IMR-90 (cell line): ENCODE data around the gene LRP1B. TPM values are rescaled to one million over a fixed set of nuclear protein-coding genes. Genes with fewer than 3 reads are reported as not detected.

Experiments used
- ATAC-seq: fragments of 200-7000 bp; cut with Tn5 transposase; 2 replicates; pipeline ENCODE4 v1.9.1; 2020; ENCODE audit warnings: low read depth, mild to moderate bottlenecking, moderate library complexity
- BruUV-seq: library from RNA; stranded (reverse); fragments of 400-500 nt; replicated peaks from 2 replicates; lab custom pipeline; 2021; lab: Mats Ljungman, UMichigan
- CTCF ChIA-PET: fragments of 300-600 bp; formaldehyde crosslinking; extraction: SDS; loops from one replicate; lab custom pipeline; 2021; ENCODE audit warnings: antibody characterized with exemption; lab: Yijun Ruan, JAX
- POLR2A ChIA-PET: fragments of 300-600 bp; sonication (Branson Sonifier 250); formaldehyde crosslinking; loops from one replicate; lab custom pipeline; 2022; ENCODE audit warnings: antibody characterized with exemption; ENCODE audit not compliant: unreplicated experiment; lab: Charles Lee
- DNase-seq: peaks from one replicate; pipeline ENCODE4 v3.0.0; 2013
- H2AFZ ChIP-seq: replicated peaks from 2 replicates; pipeline ENCODE3; 2013; ENCODE audit warnings: low read length, mild to moderate bottlenecking; ENCODE audit not compliant: poor library complexity
- H2AK5ac ChIP-seq: 2 replicates; pipeline ENCODE4 v1.6.1; 2013; ENCODE audit warnings: low read depth, low read length, inconsistent platforms
- H2AK9ac ChIP-seq: replicated peaks from 2 replicates; pipeline ENCODE3; 2013; ENCODE audit warnings: mild to moderate bottlenecking, low read depth, low read length, moderate library complexity; ENCODE audit not compliant: poor library complexity
- H2BK120ac ChIP-seq: 2 replicates; pipeline ENCODE4 v1.6.1; 2013; ENCODE audit warnings: low read depth, low read length, inconsistent platforms
- H2BK15ac ChIP-seq: 3 replicates; pipeline ENCODE4 v1.6.1; 2013; ENCODE audit warnings: low read depth, low read length, inconsistent platforms
- H2BK20ac ChIP-seq: 2 replicates; pipeline ENCODE4 v1.6.1; 2013; ENCODE audit warnings: low read depth, mild to moderate bottlenecking, inconsistent platforms, low read length, moderate library complexity
- H2BK5ac ChIP-seq: 2 replicates; pipeline ENCODE4 v1.6.1; 2013; ENCODE audit warnings: mild to moderate bottlenecking, low read depth, low read length, inconsistent platforms; ENCODE audit not compliant: poor library complexity, severe bottlenecking
- H3K14ac ChIP-seq: replicated peaks from 2 replicates; pipeline ENCODE4 v1.6.1; 2013; ENCODE audit warnings: low read depth, low read length, inconsistent platforms
- H3K18ac ChIP-seq: 2 replicates; pipeline ENCODE4 v1.6.1; 2013; ENCODE audit warnings: low read depth, low read length, control low read depth
- H3K23ac ChIP-seq: 2 replicates; pipeline ENCODE4 v1.6.1; 2013; ENCODE audit warnings: low read depth, low read length, inconsistent platforms
- H3K27ac ChIP-seq: 2 replicates; pipeline ENCODE4 v1.5.1; 2013; ENCODE audit warnings: mild to moderate bottlenecking, control low read depth, low read length; ENCODE audit not compliant: insufficient read depth
- H3K27me3 ChIP-seq: 2 replicates; pipeline ENCODE4 v1.6.1; 2013; ENCODE audit warnings: low read length; ENCODE audit not compliant: control insufficient read depth, insufficient read depth
- H3K36me3 ChIP-seq: 2 replicates; pipeline ENCODE4 v1.6.1; 2013; ENCODE audit warnings: low read length, mixed read lengths; ENCODE audit not compliant: control insufficient read depth, insufficient read depth
- H3K4ac ChIP-seq: 2 replicates; pipeline ENCODE4 v1.6.1; 2013; ENCODE audit warnings: low read depth, low read length, inconsistent platforms
- H3K4me1 ChIP-seq: 2 replicates; pipeline ENCODE4 v1.6.1; 2013; ENCODE audit warnings: low read length, mixed read lengths; ENCODE audit not compliant: control insufficient read depth, insufficient read depth
- H3K4me2 ChIP-seq: 2 replicates; pipeline ENCODE4 v1.6.1; 2013; ENCODE audit warnings: low read depth, mild to moderate bottlenecking, control low read depth, low read length, moderate library complexity
- H3K4me3 ChIP-seq: 2 replicates; pipeline ENCODE4 v1.5.1; 2013; ENCODE audit warnings: low read depth, mild to moderate bottlenecking, control low read depth, low read length, moderate library complexity; ENCODE audit not compliant: insufficient read depth
- H3K56ac ChIP-seq: 2 replicates; pipeline ENCODE4 v1.6.1; 2013; ENCODE audit warnings: low read length, inconsistent platforms; ENCODE audit not compliant: insufficient read depth; ENCODE audit errors: extremely low read depth
- H3K79me1 ChIP-seq, 2 experiments: 2 replicates each; pipeline ENCODE4 v1.6.1; 2013; ENCODE audit warnings: low read length in 2 of 2, inconsistent platforms in 1 of 2, low read depth in 1 of 2
- H3K9ac ChIP-seq: 2 replicates; pipeline ENCODE4 v1.6.1; 2013; ENCODE audit warnings: low read depth, low read length, control low read depth
- H3K9me1 ChIP-seq: 2 replicates; pipeline ENCODE4 v1.6.1; 2013; ENCODE audit warnings: low read length, inconsistent platforms; ENCODE audit not compliant: insufficient read depth
- H3K9me3 ChIP-seq: 2 replicates; pipeline ENCODE4 v1.6.1; 2013; ENCODE audit warnings: low read length; ENCODE audit not compliant: control insufficient read depth, insufficient read depth
- H4K20me1 ChIP-seq: 2 replicates; pipeline ENCODE4 v1.6.1; 2013; ENCODE audit warnings: low read length, inconsistent platforms; ENCODE audit not compliant: insufficient read depth
- H4K5ac ChIP-seq: 2 replicates; pipeline ENCODE4 v1.6.1; 2013; ENCODE audit warnings: mild to moderate bottlenecking, low read depth, low read length, control low read depth
- H4K8ac ChIP-seq, 2 experiments: 2 replicates each; pipeline ENCODE4 v1.6.1; 2013; ENCODE audit warnings: low read depth in 2 of 2, low read length in 2 of 2, control low read depth in 1 of 2, inconsistent platforms in 1 of 2
- H4K91ac ChIP-seq: 2 replicates; pipeline ENCODE4 v1.6.1; 2013; ENCODE audit warnings: low read depth, low read length, inconsistent platforms; ENCODE audit not compliant: insufficient read depth
- BHLHE40 ChIP-seq: fragments of 150-350 bp; IDR thresholded peaks from 2 replicates; pipeline ENCODE4 v1.6.1; 2016; ENCODE audit warnings: mild to moderate bottlenecking, low read depth, low read length
- CEBPB ChIP-seq: IDR thresholded peaks from 2 replicates; pipeline ENCODE4 v1.6.1; 2012; ENCODE audit warnings: low read depth, low read length, improper control_type of control experiment
- CHD1 ChIP-seq: IDR thresholded peaks from 2 replicates; pipeline ENCODE4 v1.6.1; 2012; ENCODE audit warnings: low read depth, low read length, improper control_type of control experiment
- CTCF ChIP-seq: conservative IDR thresholded peaks from 2 replicates; pipeline ENCODE4 v1.5.1; 2012; ENCODE audit warnings: mild to moderate bottlenecking, low read depth, low read length, improper control_type of control experiment
- FOS ChIP-seq: fragments of 150-350 bp; IDR thresholded peaks from 2 replicates; pipeline ENCODE4 v1.6.1; 2016; ENCODE audit warnings: low read depth, low read length
- MAFK ChIP-seq: IDR thresholded peaks from 2 replicates; pipeline ENCODE4 v1.6.1; 2012; ENCODE audit warnings: low read depth, low read length, improper control_type of control experiment
- MAZ ChIP-seq: IDR thresholded peaks from 2 replicates; pipeline ENCODE4 v1.6.1; 2012; ENCODE audit warnings: low read depth, mild to moderate bottlenecking, low read length, improper control_type of control experiment, moderate library complexity, borderline replicate concordance
- MXI1 ChIP-seq: IDR thresholded peaks from 2 replicates; pipeline ENCODE4 v1.6.1; 2012; ENCODE audit warnings: low read depth, mild to moderate bottlenecking, low read length, moderate library complexity, borderline replicate concordance
- NFE2L2 ChIP-seq: fragments of 150-350 bp; IDR thresholded peaks from 2 replicates; pipeline ENCODE4 v1.6.1; 2016; ENCODE audit warnings: low read depth, mild to moderate bottlenecking, low read length
- POLR2A ChIP-seq: IDR thresholded peaks from 2 replicates; pipeline ENCODE4 v1.6.1; 2012; ENCODE audit warnings: mild to moderate bottlenecking, low read depth, low read length
- RAD21 ChIP-seq: IDR thresholded peaks from 2 replicates; pipeline ENCODE4 v1.6.1; 2012; ENCODE audit warnings: low read length, improper control_type of control experiment
- RCOR1 ChIP-seq: IDR thresholded peaks from 2 replicates; pipeline ENCODE4 v1.6.1; 2012; ENCODE audit warnings: mild to moderate bottlenecking, low read length, improper control_type of control experiment; ENCODE audit not compliant: insufficient replicate concordance
- RFX5 ChIP-seq: IDR thresholded peaks from 2 replicates; pipeline ENCODE4 v1.8.0; 2012; ENCODE audit warnings: low read depth, mild to moderate bottlenecking, low read length, moderate library complexity
- SMC3 ChIP-seq: fragments of 150-350 bp; IDR thresholded peaks from 2 replicates; pipeline ENCODE4 v1.6.1; 2016; ENCODE audit warnings: low read depth, mild to moderate bottlenecking, antibody characterized with exemption, low read length, moderate library complexity
- USF2 ChIP-seq: fragments of 150-350 bp; IDR thresholded peaks from 2 replicates; pipeline ENCODE4 v1.6.1; 2017; ENCODE audit warnings: mild to moderate bottlenecking, antibody characterized with exemption, low read length, low read depth
- WGBS, 2 experiments: methylation state at CpG; one replicate each; pipeline versions ENCODE4 v1.1.5 to v1.1.7; 2013; ENCODE audit warnings: missing lambda C conversion rate in 2 of 2; ENCODE audit not compliant: insufficient read length in 1 of 2; ENCODE audit errors: extremely low coverage in 2 of 2; 5-methylcytosine and 5-hydroxymethylcytosine counted together
- dilution Hi-C: fragments of 300-500 bp; cut with HindIII; formaldehyde crosslinking; loops from one replicate; pipeline ENCODE4 v1.14.3; 2018; ENCODE audit warnings: low sequenced_read_pairs; ENCODE audit not compliant: unreplicated experiment
- in situ Hi-C: fragments of 300-500 bp; cut with MboI; formaldehyde crosslinking; loops from 3 replicates; pipeline ENCODE4 v1.14.3; 2019; ENCODE audit warnings: low sequenced_read_pairs, inconsistent platforms, mixed read lengths
- intact Hi-C: fragments of 100-400 bp; cut with micrococcal nuclease; formaldehyde crosslinking; loops from 2 replicates; pipeline ENCODE4 v1.10.0; 2022
- polyA plus RNA-seq, 3 experiments: library from polyadenylated mRNA; depleted of rRNA; stranded (reverse); fragments of >200 nt; gene quantifications; 2 replicates each; pipeline ENCODE4 v1.2.3, GENCODE V29; 2012; ENCODE audit warnings: low replicate concordance in 1 of 3
- total RNA-seq: library from RNA; depleted of rRNA; stranded (reverse); fragments of >200 nt; gene quantifications from 2 replicates; pipeline ENCODE4 v1.2.3, GENCODE V29; 2012
- TF ChIP-seq, protein P1 (sequence below): fragments of 150-350 bp; IDR thresholded peaks from 2 replicates; pipeline ENCODE4 v1.6.1; 2016; ENCODE audit warnings: low read depth, mild to moderate bottlenecking, low read length, moderate library complexity, borderline replicate concordance

Gene LRP1B
- total and polyA plus RNA-seq, 2 of the 4 experiments (the other 2 are of a cell fraction) = under 0.01 to 0.02 TPM

DNA sequence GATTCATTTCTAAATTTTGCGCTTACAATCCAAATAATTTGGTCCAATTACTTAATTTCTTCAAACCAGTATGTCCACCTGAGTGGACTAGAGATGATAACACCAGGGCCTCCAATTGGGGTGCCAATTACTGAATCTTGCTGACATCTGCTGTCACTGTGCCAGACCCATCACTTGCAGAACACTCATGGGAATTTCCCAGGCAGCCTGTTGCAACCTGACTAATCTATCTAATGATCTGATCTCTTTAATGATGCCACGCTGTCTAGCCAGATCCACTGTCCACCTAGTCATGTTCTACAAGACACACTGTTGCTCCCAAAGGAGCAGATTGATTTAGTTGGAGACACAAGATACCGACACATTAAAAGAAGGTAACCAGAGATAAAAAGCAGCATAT lies 11.8 kb upstream of the LRP1B start:
- in situ Hi-C loops = no loop called here

More for the DNA sequence above, 11.8 kb upstream of the LRP1B start:
- Histone ChIP-seq H3K79me1 (no peaks in the 10 kb centered on the region), H2BK20ac (no peak overlapping the region), H2AK9ac (no peak overlapping the region), H3K4me1 (no peaks in the 10 kb centered on the region), H3K9me1 (no peaks in the 10 kb centered on the region), H4K20me1 (no peaks in the 10 kb centered on the region), H2BK15ac (no peak overlapping the region), H3K4me3 (no peak overlapping the region), H4K91ac (no peak overlapping the region), H3K18ac (no peak overlapping the region), H2AK5ac (no peak overlapping the region), H2AFZ (no peak overlapping the region), H3K27me3 (no peaks in the 10 kb centered on the region), H4K5ac (no peak overlapping the region), H3K27ac (no peak overlapping the region), H2BK120ac (no peak overlapping the region), H4K8ac (no peak overlapping the region), H3K36me3 (no peaks in the 10 kb centered on the region), H3K4ac (no peak overlapping the region), H3K56ac (no peak overlapping the region), H3K14ac (no peak overlapping the region), H2BK5ac (no peak overlapping the region), H3K9ac (no peak overlapping the region), H3K4me2 (no peak overlapping the region), H3K23ac (no peak overlapping the region), H3K9me3 (no peaks in the 10 kb centered on the region)
- DNase-seq (no peak), ATAC-seq (no peak)
- POLR2A ChIA-PET = no interaction called here
- intact Hi-C loops = no loop called here
- CTCF ChIA-PET = no interaction called here
- no CpG with 5 or more reads among the region's 3 CpGs for WGBS, 2 experiments
- no peak for TF ChIP-seq RFX5
- no peak for TF ChIP-seq MXI1
- no peak for TF ChIP-seq MAFK
- no peak for TF ChIP-seq CEBPB
- TF ChIP-seq FOS = no peak
- no peak for TF ChIP-seq RAD21
- no peak for TF ChIP-seq SMC3
- TF ChIP-seq CTCF = no peak
- no peak for TF ChIP-seq BHLHE40
- no peak for TF ChIP-seq RCOR1
- TF ChIP-seq CHD1 = no peak
- TF ChIP-seq USF2 = no peak
- TF ChIP-seq, protein P1, sequence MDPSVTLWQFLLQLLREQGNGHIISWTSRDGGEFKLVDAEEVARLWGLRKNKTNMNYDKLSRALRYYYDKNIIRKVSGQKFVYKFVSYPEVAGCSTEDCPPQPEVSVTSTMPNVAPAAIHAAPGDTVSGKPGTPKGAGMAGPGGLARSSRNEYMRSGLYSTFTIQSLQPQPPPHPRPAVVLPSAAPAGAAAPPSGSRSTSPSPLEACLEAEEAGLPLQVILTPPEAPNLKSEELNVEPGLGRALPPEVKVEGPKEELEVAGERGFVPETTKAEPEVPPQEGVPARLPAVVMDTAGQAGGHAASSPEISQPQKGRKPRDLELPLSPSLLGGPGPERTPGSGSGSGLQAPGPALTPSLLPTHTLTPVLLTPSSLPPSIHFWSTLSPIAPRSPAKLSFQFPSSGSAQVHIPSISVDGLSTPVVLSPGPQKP = no peak
- no peak for TF ChIP-seq POLR2A
- TF ChIP-seq MAZ = no peak
- TF ChIP-seq NFE2L2 = no peak
- no TSS peak for BruUV-seq
- dilution Hi-C loops = no loop called here
